HepG2 (cell line): Measurements from ENCODE around the gene TGFBI. TPM values are rescaled to one million over a fixed set of nuclear protein-coding genes. Genes with fewer than 3 reads are reported as not detected.

Experiments
- ATAC-seq: fragments of 200-7000 bp; cut with Tn5 transposase; 3 replicates; pipeline ENCODE4 v1.9.1; 2020; ENCODE audit warnings: mild to moderate bottlenecking, moderate library complexity
- BruUV-seq: library from RNA; stranded (reverse); fragments of 400-500 nt; replicated peaks from 2 replicates; lab custom pipeline; 2021; lab: Mats Ljungman, UMichigan
- CTCF ChIA-PET: fragments of 300-600 bp; formaldehyde crosslinking; extraction: SDS; loops from one replicate; lab custom pipeline; 2021; ENCODE audit warnings: low total read pairs, inconsistent platforms, low intra/inter-chr PET ratio; lab: Yijun Ruan, JAX
- POLR2A ChIA-PET: fragments of 350-600 bp; sonication (Branson Sonifier 250); formaldehyde crosslinking; loops from one replicate; lab custom pipeline; 2020; ENCODE audit warnings: antibody characterized with exemption, inconsistent platforms; lab: Yijun Ruan, JAX
- DNase-seq: peaks from one replicate; pipeline ENCODE4 v3.0.0-alpha.2; 2015; ENCODE audit warnings: low spot score
- FAIRE-seq: peaks from 3 replicates; lab custom pipeline; 2011; peaks lifted over from hg19 to GRCh38; lab: Jason Lieb, UNC
- H2AFZ ChIP-seq: one replicate; pipeline ENCODE4 v1.6.1; 2011; ENCODE audit warnings: low read length, inconsistent platforms
- H3K27ac ChIP-seq: fragments of 300-600 bp; 3 replicates; pipeline ENCODE4 v1.8.0; 2011; ENCODE audit warnings: mixed run types, mild to moderate bottlenecking, mixed read lengths, low read length, inconsistent platforms; ENCODE audit not compliant: insufficient read depth; ENCODE audit errors: extremely low read length
- H3K27me3 ChIP-seq, 2 experiments: fragments of 200-600 bp in 1 of 2; 2 replicates in 1 of 2; 3 replicates in 1 of 2; pipeline versions ENCODE4 v1.6.0 to v1.8.0; 2011; ENCODE audit warnings: low read length in 2 of 2, mild to moderate bottlenecking in 2 of 2, moderate library complexity in 2 of 2, inconsistent platforms in 1 of 2; ENCODE audit not compliant: insufficient read depth in 2 of 2, control insufficient read depth in 1 of 2
- H3K36me3 ChIP-seq, 2 experiments: fragments of 200-600 bp in 1 of 2; replicated peaks in 1 of 2; 2 replicates in 1 of 2; 3 replicates in 1 of 2; pipeline versions ENCODE4 v1.5.1 to v1.8.0; 2011; ENCODE audit warnings: low read length in 2 of 2, inconsistent platforms in 1 of 2; ENCODE audit not compliant: insufficient read depth in 2 of 2, control insufficient read depth in 1 of 2
- H3K4me1 ChIP-seq: 2 replicates; pipeline ENCODE4 v1.5.1; 2012; ENCODE audit warnings: low read length, inconsistent platforms; ENCODE audit not compliant: insufficient read depth
- H3K4me2 ChIP-seq: 2 replicates; pipeline ENCODE4 v1.6.0; 2011; ENCODE audit warnings: low read depth, low read length, inconsistent platforms
- H3K4me3 ChIP-seq, 3 experiments: fragments of 200-600 bp in 1 of 3; sonication (generic), shearing (Covaris generic) in 1 of 3; replicated peaks in 1 of 3; 2 replicates each; pipeline ENCODE4 v1.5.1; 2011 to 2016; ENCODE audit warnings: low read length in 3 of 3, inconsistent platforms in 2 of 3, low read depth in 2 of 3, mild to moderate bottlenecking in 2 of 3, control low read depth in 1 of 3, mixed read lengths in 1 of 3; ENCODE audit not compliant: insufficient read depth in 1 of 3
- H3K79me2 ChIP-seq: one replicate; pipeline ENCODE4 v1.6.1; 2011; ENCODE audit warnings: low read length, inconsistent platforms; ENCODE audit not compliant: insufficient read depth
- H3K9ac ChIP-seq: 2 replicates; pipeline ENCODE4 v1.6.0; 2011; ENCODE audit warnings: mild to moderate bottlenecking, low read depth, low read length, inconsistent platforms; ENCODE audit not compliant: insufficient read depth
- H3K9me3 ChIP-seq: 2 replicates; pipeline ENCODE4 v1.5.1; 2012; ENCODE audit warnings: mild to moderate bottlenecking, low read length
- H4K20me1 ChIP-seq: 2 replicates; pipeline ENCODE4 v1.6.0; 2011; ENCODE audit warnings: inconsistent platforms, mild to moderate bottlenecking, low read length, moderate library complexity; ENCODE audit not compliant: insufficient read depth
- CHD2 ChIP-seq: IDR thresholded peaks from 2 replicates; pipeline ENCODE4 v1.6.1; 2011; ENCODE audit warnings: low read depth, low read length, improper control_type of control experiment
- HNF1B ChIP-seq: sonication (generic); formaldehyde crosslinking; IDR thresholded peaks from 2 replicates; pipeline ENCODE4 v1.5.1; 2020; ENCODE audit warnings: mild to moderate bottlenecking, moderate library complexity, missing genetic modification reagents
- IKZF4 ChIP-seq: sonication (generic); formaldehyde crosslinking; IDR thresholded peaks from 2 replicates; pipeline ENCODE4 v1.5.1; 2020; ENCODE audit warnings: borderline replicate concordance, mild to moderate bottlenecking, low read depth, missing genetic modification reagents; ENCODE audit errors: not compliant biosample characterization
- KAT7 ChIP-seq: IDR thresholded peaks from 2 replicates; pipeline ENCODE4 v1.6.1; 2018; ENCODE audit warnings: borderline replicate concordance, missing compliant biosample characterization
- POLR2AphosphoS5 ChIP-seq: IDR thresholded peaks from 2 replicates; pipeline ENCODE4 v1.6.1; 2012; ENCODE audit warnings: low read depth, low read length
- SALL2 ChIP-seq: sonication (generic); formaldehyde crosslinking; IDR thresholded peaks from 2 replicates; pipeline ENCODE4 v1.8.1; 2023; ENCODE audit warnings: mild to moderate bottlenecking, missing genetic modification reagents, inconsistent platforms
- TBX2 ChIP-seq: sonication (generic); formaldehyde crosslinking; IDR thresholded peaks from 2 replicates; pipeline ENCODE4 v1.5.0; 2020; ENCODE audit warnings: missing genetic modification reagents, mild to moderate bottlenecking, borderline replicate concordance
- ZFP36L2 ChIP-seq: sonication (generic); formaldehyde crosslinking; IDR thresholded peaks from 2 replicates; pipeline ENCODE4 v1.4.0; 2020; ENCODE audit warnings: missing genetic modification reagents
- ZFX ChIP-seq: sonication (generic); formaldehyde crosslinking; IDR thresholded peaks from 2 replicates; pipeline ENCODE4 v1.4.0; 2020; ENCODE audit warnings: mild to moderate bottlenecking, low read depth, missing genetic modification reagents, moderate library complexity
- ZIK1 ChIP-seq: sonication (generic); formaldehyde crosslinking; IDR thresholded peaks from 2 replicates; pipeline ENCODE4 v1.5.0; 2020; ENCODE audit warnings: mild to moderate bottlenecking, low read depth, missing genetic modification reagents, borderline replicate concordance
- ZNF280D ChIP-seq: sonication (generic); formaldehyde crosslinking; IDR thresholded peaks from 2 replicates; pipeline ENCODE4 v1.5.1; 2020; ENCODE audit warnings: mild to moderate bottlenecking, missing genetic modification reagents
- ZNF329 ChIP-seq: sonication (generic); formaldehyde crosslinking; IDR thresholded peaks from 2 replicates; pipeline ENCODE4 v1.9.0; 2021; ENCODE audit warnings: low read depth, mild to moderate bottlenecking, missing genetic modification reagents
- ZSCAN21 ChIP-seq: sonication (generic); formaldehyde crosslinking; IDR thresholded peaks from 2 replicates; pipeline ENCODE4 v1.8.0; 2022; ENCODE audit warnings: mild to moderate bottlenecking, missing genetic modification reagents, moderate library complexity, borderline replicate concordance
- WGBS: methylation state at CpG from one replicate; pipeline ENCODE4 v1.1.6; 2017; ENCODE audit warnings: low lambda C conversion rate; 5-methylcytosine and 5-hydroxymethylcytosine counted together
- in situ Hi-C: cut with HindIII; loops from 2 replicates; pipeline ENCODE4 v1.10.0; 2017; ENCODE audit warnings: low pct_unique_long_range_greater_than_20kb; ENCODE audit not compliant: extremely low pct_ligation_motif_present
- intact Hi-C: fragments of 100-400 bp; cut with micrococcal nuclease; formaldehyde crosslinking; loops from one replicate; pipeline ENCODE4 v1.10.0; 2022; ENCODE audit not compliant: unreplicated experiment
- polyA plus RNA-seq, 8 experiments: library from polyadenylated mRNA; depleted of rRNA in 3 of 8; stranded (reverse) in 7 of 8; unstranded in 1 of 8; fragments of >200 nt; fragmentation: Illumina TruSeq in 4 of 8; extraction: Trizol in 4 of 8; gene quantifications; 2 replicates each; pipeline versions ENCODE4 v1.2.1 to v1.2.3, GENCODE V29; 2011 to 2016; ENCODE audit warnings: low read depth in 4 of 8, missing spikeins in 1 of 8, mixed read lengths in 1 of 8; ENCODE audit not compliant: insufficient read depth in 1 of 8
- total RNA-seq, 5 experiments: library from RNA; depleted of rRNA; stranded (reverse); fragments of >200 nt; fragmentation: Illumina TruSeq; extraction: Trizol; gene quantifications; 2 replicates each; pipeline ENCODE4 v1.2.3, GENCODE V29; 2016; ENCODE audit warnings: low read depth in 1 of 5

Gene TGFBI
- total and polyA plus RNA-seq, 2 of the 13 experiments (the other 11 are each of a cell fraction or from before 2014, with no cell fraction given): 275 to 457 TPM

DNA sequence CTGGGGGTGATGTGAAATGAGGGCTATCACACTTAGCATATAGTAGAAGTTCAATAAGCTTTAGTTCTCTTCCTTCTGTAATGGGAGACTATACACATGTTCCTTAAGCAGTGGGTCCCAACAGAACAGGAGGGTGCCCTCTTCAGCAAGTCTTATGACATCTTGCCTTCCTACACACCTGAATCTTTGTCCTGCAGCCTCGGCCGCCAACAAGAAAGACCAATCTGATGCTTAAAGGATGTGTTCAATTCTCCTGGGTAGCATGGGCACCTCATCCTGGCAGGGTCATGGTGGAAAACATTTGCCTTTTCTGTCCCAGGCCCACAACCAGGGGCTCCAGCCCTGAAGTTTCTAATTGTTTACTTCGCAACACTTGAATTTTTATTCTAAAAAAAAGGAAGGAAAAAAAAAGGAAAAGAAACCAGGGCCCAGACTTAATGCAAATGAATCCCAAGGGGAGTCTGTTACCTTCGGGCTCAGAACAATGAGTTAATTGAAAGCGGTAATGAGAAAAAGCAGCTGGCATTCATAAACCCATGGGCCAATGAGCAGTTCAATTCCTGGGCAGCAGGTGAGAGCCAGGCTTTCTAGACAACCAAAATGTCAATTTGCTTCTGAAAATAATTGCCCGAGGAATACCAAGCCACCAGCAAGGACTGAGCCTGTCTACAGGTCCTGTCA, 77.7 kb downstream of the TGFBI start (continued):
- TF ChIP-seq SALL2 (CRISPR knock-in tag): no peak

GRCh38 chr5:136108180-136108611, 79.4 kb downstream of the TGFBI start:
- BruUV-seq: no TSS peak
- Histone ChIP-seq H3K9me3 (no peaks in the 10 kb centered on the region), H4K20me1 (no peaks in the 10 kb centered on the region), H3K27me3 (no peaks in the 10 kb centered on the region), H3K4me3 (no peak overlapping the region), H2AFZ (no peak overlapping the region), H3K4me2 (no peak overlapping the region), H3K9ac (no peak overlapping the region), H3K36me3 (no peaks in the 10 kb centered on the region), H3K79me2 (no peaks in the 10 kb centered on the region), H3K27ac (no peak overlapping the region), H3K4me1 (peaks cover 25% of the 10 kb centered on the region)
- FAIRE-seq: no peak
- ChIA-PET POLR2A (no interaction called here), CTCF (no interaction called here)
- DNase-seq: no peak
- TF ChIP-seq ZFX (CRISPR knock-in tag): no peak
- TF ChIP-seq HNF1B (CRISPR knock-in tag): no peak
- no peak for TF ChIP-seq ZNF280D (CRISPR knock-in tag)
- TF ChIP-seq IKZF4 (CRISPR knock-in tag): no peak
- no peak for TF ChIP-seq ZFP36L2
- TF ChIP-seq POLR2AphosphoS5: no peak
- TF ChIP-seq TBX2 (CRISPR knock-in tag): no peak
- no peak for TF ChIP-seq CHD2
- TF ChIP-seq KAT7 (CRISPR knock-in tag): no peak
- no peak for TF ChIP-seq ZSCAN21 (CRISPR knock-in tag)
- no peak for TF ChIP-seq ZNF329 (CRISPR knock-in tag)
- no peak for TF ChIP-seq ZIK1
- in situ Hi-C loops: loop anchor here (25.0 kb wide), 1 partner anchor 546 kb away; no protein-coding TSS in a partner anchor
- intact Hi-C loops: no loop called here
- ATAC-seq: no peak
- WGBS: 90% methylated on average over 2 of the region's 2 CpGs
